Vagina (tissue), 2 donors: Measurements from ENCODE around the gene BCAS3. TPM values are rescaled to one million over a fixed set of nuclear protein-coding genes. Genes with fewer than 3 reads are reported as not detected.

Experiments
- DNase-seq, 2 donors: peaks; one replicate each; pipeline ENCODE4 v3.0.0-alpha.2; 2017; ENCODE audit errors: extremely low spot score in 2 of 2
- H3K27ac ChIP-seq: fragments of 200-600 bp; sonication (generic); one replicate; pipeline ENCODE4 v1.5.1; 2019
- H3K27me3 ChIP-seq: fragments of 200-600 bp; sonication (generic); one replicate; pipeline ENCODE4 v1.5.1; 2019
- H3K36me3 ChIP-seq, 2 donors: fragments of 200-600 bp; sonication (generic); one replicate each; pipeline ENCODE4 v1.5.1; 2017 to 2019
- H3K4me1 ChIP-seq: fragments of 200-600 bp; sonication (generic); one replicate; pipeline ENCODE4 v1.5.1; 2019
- H3K4me3 ChIP-seq, 2 donors: fragments of 200-600 bp; sonication (generic); 1 replicate in 1 of 2; 2 replicates in 1 of 2; pipeline ENCODE4 v1.5.1; 2016 to 2019
- H3K9me3 ChIP-seq: fragments of 200-600 bp; sonication (generic); one replicate; pipeline ENCODE4 v1.5.1; 2019
- CTCF ChIP-seq, 3 experiments: fragments of 450-650 bp in 2 of 3; fragments of 200-600 bp in 1 of 3; sonication (generic) in 1 of 3; IDR thresholded peaks; one replicate each; pipeline ENCODE4 v1.5.1; 2017 to 2019; ENCODE audit warnings: antibody characterized with exemption in 3 of 3, mild to moderate bottlenecking in 2 of 3, moderate library complexity in 2 of 3
- POLR2A ChIP-seq, 2 donors: fragments of 450-650 bp; IDR thresholded peaks; one replicate each; pipeline ENCODE4 v1.6.1; 2017; ENCODE audit warnings: antibody characterized with exemption in 2 of 2, mild to moderate bottlenecking in 2 of 2, moderate library complexity in 2 of 2
- POLR2AphosphoS5 ChIP-seq, 2 donors: sonication (generic); formaldehyde crosslinking; IDR thresholded peaks; one replicate each; pipeline ENCODE4 v1.9.0; 2017; ENCODE audit warnings: antibody characterized with exemption in 2 of 2, mild to moderate bottlenecking in 2 of 2, low read depth in 1 of 2; ENCODE audit not compliant: insufficient read depth in 1 of 2
- intact Hi-C: fragments of 100-400 bp; cut with DNase I; formaldehyde crosslinking; loops from one replicate; pipeline ENCODE4 v1.15.1; 2023
- total RNA-seq: library from RNA; depleted of rRNA; stranded (reverse); fragments of >200 nt; gene quantifications from one replicate; pipeline ENCODE4 v1.2.3, GENCODE V29; 2016

Gene BCAS3
- total RNA-seq, 1 donor from 2014 or later: 33.1 TPM

DNA sequence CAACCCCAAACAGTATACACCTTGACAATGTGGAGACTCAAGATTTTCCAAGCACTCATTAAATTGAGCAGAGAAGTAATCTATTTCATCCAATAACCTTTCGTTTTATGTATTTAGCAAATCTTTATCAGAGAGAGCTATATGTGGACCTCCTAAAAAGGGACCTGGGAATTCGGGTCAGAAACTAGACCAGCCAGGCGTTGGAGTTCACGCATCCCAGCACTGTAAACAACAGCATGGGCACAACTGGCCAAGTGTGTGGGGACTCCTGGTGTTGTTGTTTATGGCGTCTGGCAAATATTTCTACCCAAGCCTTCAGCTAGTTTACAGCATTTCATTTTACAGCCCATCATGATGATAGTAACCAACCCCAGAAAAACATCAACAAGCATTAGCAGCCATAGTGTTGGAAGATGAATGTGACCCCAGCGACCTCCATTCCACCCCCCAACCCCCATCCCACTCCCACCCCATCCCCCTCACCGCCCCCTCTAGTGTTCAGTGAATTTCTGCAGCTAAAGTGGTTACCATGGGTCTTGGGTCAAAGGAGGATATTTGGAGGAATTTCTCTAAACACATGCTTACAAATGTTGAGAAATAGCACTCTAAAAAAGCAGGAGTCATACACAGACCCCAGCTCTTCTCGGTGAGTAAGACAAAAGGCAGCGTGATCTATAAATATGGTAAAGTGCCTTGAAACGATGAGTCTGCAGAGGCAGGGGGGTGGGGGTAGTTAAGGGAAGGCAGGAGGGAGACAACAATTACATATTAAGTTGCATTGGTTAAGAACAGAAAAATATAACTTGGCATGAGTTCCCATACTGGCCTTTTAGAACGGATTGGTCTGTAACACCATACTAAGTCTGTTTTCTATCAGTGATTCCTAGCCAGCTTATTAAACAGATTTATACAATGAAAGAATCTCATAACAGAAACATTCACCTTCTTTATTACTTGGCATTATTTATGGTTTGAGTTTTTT is 630.5 kb downstream of the BCAS3 start:
- Histone ChIP-seq H3K4me1 (peaks cover 11% of the 10 kb centered on the region), H3K27ac (peak overlapping the region; percentile 46), H3K9me3 (no peaks in the 10 kb centered on the region), H3K27me3 (no peaks in the 10 kb centered on the region), H3K4me3 (no peak overlapping the region), H3K36me3 (no peaks in the 10 kb centered on the region)
- DNase-seq: no peak
- TF ChIP-seq POLR2A (IDR thresholded peaks at IDR 0.05) (no peak), CTCF (IDR thresholded peaks at IDR 0.05) (no peak), POLR2AphosphoS5 (IDR thresholded peaks at IDR 0.05; ENCODE audit: insufficient read depth in 1 of 2, low read depth in 1 of 2) (no peak)
- intact Hi-C loops: no loop called here

- no peaks in the 10 kb centered on the region for H3K36me3 ChIP-seq
- no peak for DNase-seq
- H3K4me3 ChIP-seq: no peak overlapping the region
- peak overlapping the region; percentile 48 for H3K27ac ChIP-seq
- no peaks in the 10 kb centered on the region for H3K27me3 ChIP-seq
- intact Hi-C loops: no loop called here
- TF ChIP-seq POLR2A (IDR thresholded peaks at IDR 0.05): no peak
- TF ChIP-seq POLR2AphosphoS5 (IDR thresholded peaks at IDR 0.05; ENCODE audit: insufficient read depth in 1 of 2, low read depth in 1 of 2): no peak
- no peak for TF ChIP-seq CTCF (IDR thresholded peaks at IDR 0.05)
- peaks cover 24% of the 10 kb centered on the region for H3K4me1 ChIP-seq
- no peaks in the 10 kb centered on the region for H3K9me3 ChIP-seq
Observed at GRCh38 chr17:61309362-61310256, 632.0 kb downstream of the BCAS3 start.

GRCh38 chr17:61310590-61310989 is 632.9 kb downstream of the BCAS3 start:
- Histone ChIP-seq H3K4me1 (peaks cover 34% of the 10 kb centered on the region), H3K27me3 (no peaks in the 10 kb centered on the region), H3K27ac (no peak overlapping the region), H3K4me3 (no peak overlapping the region), H3K36me3 (no peaks in the 10 kb centered on the region), H3K9me3 (no peaks in the 10 kb centered on the region)
- TF ChIP-seq CTCF (IDR thresholded peaks at IDR 0.05) (no peak), POLR2AphosphoS5 (IDR thresholded peaks at IDR 0.05; ENCODE audit: insufficient read depth in 1 of 2, low read depth in 1 of 2) (no peak), POLR2A (IDR thresholded peaks at IDR 0.05) (no peak)
- intact Hi-C loops: no loop called here
- DNase-seq: no peak

DNA sequence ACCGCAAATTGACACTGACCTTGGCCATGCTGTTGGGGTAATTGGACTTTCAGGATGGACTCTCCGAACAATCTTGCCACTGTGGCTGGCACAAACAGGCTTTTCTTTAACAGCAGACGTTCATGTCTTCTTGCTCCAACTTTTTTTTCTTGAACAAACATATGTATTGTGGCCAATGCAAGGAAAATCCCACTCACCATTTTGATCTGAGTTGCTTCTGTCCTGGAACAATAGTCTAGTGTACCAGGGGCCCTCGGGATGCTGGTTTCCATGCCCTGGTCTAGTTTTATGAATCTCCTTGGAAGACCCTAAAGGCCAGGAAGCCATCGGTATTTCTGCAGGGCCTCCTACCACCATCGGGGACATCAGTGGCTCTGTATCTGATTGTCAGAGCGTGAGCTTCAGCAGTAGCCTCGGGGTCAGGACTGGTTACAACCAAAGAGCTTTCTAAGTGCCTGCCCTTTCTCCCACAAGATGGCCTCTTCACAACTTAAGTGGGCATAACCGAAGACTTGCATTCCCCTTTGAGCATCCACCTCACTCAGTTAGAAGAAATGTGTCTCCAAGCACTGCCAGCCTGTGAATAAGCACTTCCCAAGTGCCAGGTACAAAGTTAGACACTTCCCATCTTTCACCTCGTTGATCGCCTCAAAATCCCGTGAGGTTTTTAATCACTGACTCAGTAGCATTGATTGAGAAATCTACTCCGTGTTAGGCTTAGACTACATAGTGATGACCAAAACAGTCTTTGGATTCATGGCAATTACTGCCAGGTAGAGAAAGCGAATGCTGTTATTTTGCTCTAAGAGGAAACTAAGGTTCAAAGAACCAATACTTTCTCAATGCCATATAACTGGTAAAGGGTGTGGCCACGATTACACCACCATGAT is 635.0 kb downstream of the BCAS3 start:
- intact Hi-C loops: no loop called here
- Histone ChIP-seq H3K4me1 (peaks cover 35% of the 10 kb centered on the region), H3K4me3 (no peak overlapping the region), H3K27me3 (no peaks in the 10 kb centered on the region), H3K27ac (no peak overlapping the region), H3K9me3 (no peaks in the 10 kb centered on the region), H3K36me3 (no peaks in the 10 kb centered on the region)
- TF ChIP-seq POLR2A (IDR thresholded peaks at IDR 0.05): no peak
- TF ChIP-seq POLR2AphosphoS5 (IDR thresholded peaks at IDR 0.05; ENCODE audit: insufficient read depth in 1 of 2, low read depth in 1 of 2): no peak
- no peak for TF ChIP-seq CTCF (IDR thresholded peaks at IDR 0.05)
- no peak for DNase-seq
